SH-SY5Y (cell line): Measurements from ENCODE around the gene ELOB.

ENCODE experiments used
- GATA2 ChIP-seq: IDR thresholded peaks from 2 replicates; pipeline ENCODE4 v1.6.1; 2011; ENCODE audit warnings: mild to moderate bottlenecking, low read depth, low read length
- GATA3 ChIP-seq: IDR thresholded peaks from 2 replicates; pipeline ENCODE4 v1.6.1; 2011; ENCODE audit warnings: low read depth, mild to moderate bottlenecking, low read length, moderate library complexity

DNA sequence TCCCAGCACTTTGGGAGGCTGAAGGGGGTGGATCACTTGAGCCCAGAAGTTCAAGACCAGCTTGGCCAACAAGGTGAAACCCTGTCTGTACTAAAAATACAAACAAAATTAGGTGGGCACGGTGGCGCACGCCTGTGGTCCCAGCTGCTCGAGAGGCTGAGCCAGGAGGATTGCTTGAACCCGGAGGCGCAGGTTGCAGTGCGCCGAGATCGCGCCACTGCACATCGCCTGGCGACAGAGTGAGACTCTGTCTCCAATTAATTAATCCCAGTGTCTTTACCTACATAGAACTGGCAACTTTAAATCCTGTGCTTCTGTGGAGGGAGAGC, 1.5 kb upstream of the ELOB start:
- TF ChIP-seq GATA2 (no peak), GATA3 (no peak)
